Activated naive CD4-positive, alpha-beta T cell treated with anti-CD3 and anti-CD28 coated beads, Interleukin-2, amount 10 ng/mL, durations not matched to agents 7 days and 5 days (primary cell): Measurements from ENCODE around the gene SYNJ2.

Experiments
- CTCF ChIA-PET: fragments of 350-600 bp; sonication (Branson Sonifier 250); formaldehyde crosslinking; loops from one replicate; lab custom pipeline; 2021; ENCODE audit warnings: antibody characterized with exemption; lab: Charles Lee
- DNase-seq: peaks from one replicate; pipeline ENCODE4 v3.0.0-alpha.2; 2020
- H3K27ac Mint-ChIP-seq: one replicate; pipeline ENCODE4 v1.8.0; 2021; ENCODE audit warnings: mild to moderate bottlenecking, moderate library complexity, mixed read lengths
- H3K27me3 Mint-ChIP-seq: one replicate; pipeline ENCODE4 v1.8.0; 2021; ENCODE audit warnings: mild to moderate bottlenecking, mixed read lengths
- H3K36me3 Mint-ChIP-seq: one replicate; pipeline ENCODE4 v1.8.0; 2021; ENCODE audit warnings: mixed read lengths
- H3K4me1 Mint-ChIP-seq: one replicate; pipeline ENCODE4 v1.8.0; 2021; ENCODE audit warnings: mixed read lengths
- H3K4me3 Mint-ChIP-seq: one replicate; pipeline ENCODE4 v1.8.0; 2021; ENCODE audit warnings: mild to moderate bottlenecking, moderate library complexity, mixed read lengths
- H3K9me3 Mint-ChIP-seq: one replicate; pipeline ENCODE4 v1.8.0; 2021; ENCODE audit warnings: mixed read lengths

SYNJ2 gene

DNA sequence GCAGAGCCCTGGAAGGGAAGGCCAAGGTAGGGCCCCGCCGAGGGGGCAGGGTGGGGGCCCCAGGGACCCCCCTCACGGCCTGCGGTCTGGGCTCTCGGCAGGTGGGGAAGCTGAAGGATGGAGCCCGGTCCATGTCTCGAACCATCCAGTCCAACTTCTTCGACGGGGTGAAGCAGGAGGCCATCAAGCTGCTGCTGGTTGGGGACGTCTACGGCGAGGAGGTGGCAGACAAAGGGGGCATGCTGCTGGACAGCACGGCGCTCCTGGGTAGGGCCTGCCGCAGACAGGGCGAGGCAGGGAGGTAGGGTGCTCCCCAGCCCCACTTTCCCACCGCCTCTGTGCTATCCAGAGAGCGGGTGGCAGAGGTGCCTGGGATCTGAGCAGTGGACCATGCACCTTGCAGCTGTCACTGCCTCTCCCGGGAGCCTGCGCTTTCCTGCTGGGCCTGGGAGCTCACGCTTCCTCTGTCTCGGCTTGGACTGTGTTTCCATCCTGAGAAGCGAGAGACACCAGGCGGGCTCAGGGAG is 83.1 kb downstream of the SYNJ2 start:
- CTCF ChIA-PET = no interaction called here
- peaks cover 44% of the 10 kb centered on the region for H3K36me3 Mint-ChIP-seq
- H3K27me3 Mint-ChIP-seq = no peaks in the 10 kb centered on the region
- no peak overlapping the region for H3K4me3 Mint-ChIP-seq
- no peaks in the 10 kb centered on the region for H3K9me3 Mint-ChIP-seq
- H3K4me1 Mint-ChIP-seq = peaks cover 24% of the 10 kb centered on the region
- no peak overlapping the region for H3K27ac Mint-ChIP-seq
- DNase-seq = no peak

DNA sequence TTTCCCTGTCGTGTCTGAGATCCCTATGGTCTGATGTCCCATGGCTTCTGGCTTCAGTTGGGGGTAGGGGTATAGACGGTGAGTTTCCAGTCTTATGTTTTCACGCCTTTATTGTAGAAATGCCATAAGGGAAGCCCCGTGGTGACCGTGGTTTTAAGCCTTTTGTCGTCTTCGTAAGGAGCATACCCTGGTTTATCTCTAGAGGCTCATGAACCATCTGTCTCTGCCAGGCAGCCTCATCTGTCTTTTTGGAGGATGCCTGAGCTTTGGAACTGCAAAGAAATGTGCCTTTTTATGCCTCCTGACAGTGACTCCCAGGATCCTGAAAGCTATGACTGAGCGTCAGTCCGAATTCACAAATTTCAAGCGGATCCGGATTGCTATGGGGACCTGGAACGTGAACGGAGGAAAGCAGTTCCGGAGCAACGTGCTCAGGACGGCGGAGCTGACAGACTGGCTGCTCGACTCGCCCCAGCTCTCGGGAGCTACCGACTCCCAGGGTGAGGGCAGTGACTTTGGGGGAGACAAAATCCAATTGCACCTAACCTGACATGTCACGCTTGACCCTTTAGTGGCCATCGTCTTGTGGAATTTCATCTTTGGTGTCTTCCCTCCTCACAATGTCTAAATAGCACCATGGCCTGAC is 84.6 kb downstream of the SYNJ2 start:
- H3K27me3 Mint-ChIP-seq = no peaks in the 10 kb centered on the region
- DNase-seq = no peak
- no peak overlapping the region for H3K4me3 Mint-ChIP-seq
- no peaks in the 10 kb centered on the region for H3K9me3 Mint-ChIP-seq
- no peak overlapping the region for H3K27ac Mint-ChIP-seq
- H3K4me1 Mint-ChIP-seq = peaks cover 19% of the 10 kb centered on the region
- peaks cover 51% of the 10 kb centered on the region for H3K36me3 Mint-ChIP-seq
- CTCF ChIA-PET = no interaction called here

DNA sequence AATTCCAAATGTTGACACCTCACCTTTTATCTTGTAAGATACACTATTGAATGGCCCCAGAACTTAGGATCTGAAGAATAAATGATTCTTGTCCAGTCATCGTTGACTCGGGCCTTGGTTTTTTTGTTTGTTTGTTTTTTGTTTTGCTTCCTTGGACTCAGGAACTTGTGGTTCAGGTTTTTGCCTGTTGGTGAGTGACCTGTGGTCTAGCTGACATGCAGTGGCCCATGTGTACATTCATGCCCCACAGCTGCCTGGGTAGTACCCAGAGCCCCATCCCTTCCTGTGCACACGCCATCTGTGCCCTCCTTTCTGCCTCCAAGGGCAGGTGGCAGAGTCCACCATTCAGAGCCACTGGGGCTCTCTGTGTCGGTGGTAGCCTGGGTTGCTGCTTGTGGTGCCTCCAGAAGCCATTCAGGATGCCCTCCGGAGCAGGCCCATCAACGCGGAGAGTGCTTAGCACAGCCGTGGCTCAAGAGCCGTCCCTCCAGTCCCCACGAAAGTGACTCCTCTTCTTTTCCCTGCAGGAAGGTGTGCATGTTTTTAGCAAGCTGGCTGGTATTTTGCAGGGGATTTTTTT is 85.9 kb downstream of the SYNJ2 start:
- Mint-ChIP-seq H3K27me3 (no peaks in the 10 kb centered on the region), H3K4me1 (peaks cover 26% of the 10 kb centered on the region), H3K27ac (no peak overlapping the region), H3K36me3 (peaks cover 52% of the 10 kb centered on the region), H3K4me3 (no peak overlapping the region), H3K9me3 (no peaks in the 10 kb centered on the region)
- CTCF ChIA-PET = interaction anchor here (1.1 to 1.7 kb wide), 3 partner anchors 21 to 309 kb away, joined by 3 to 5 read pairs (median 3); no protein-coding TSS in a partner anchor
- DNase-seq = no peak

DNA sequence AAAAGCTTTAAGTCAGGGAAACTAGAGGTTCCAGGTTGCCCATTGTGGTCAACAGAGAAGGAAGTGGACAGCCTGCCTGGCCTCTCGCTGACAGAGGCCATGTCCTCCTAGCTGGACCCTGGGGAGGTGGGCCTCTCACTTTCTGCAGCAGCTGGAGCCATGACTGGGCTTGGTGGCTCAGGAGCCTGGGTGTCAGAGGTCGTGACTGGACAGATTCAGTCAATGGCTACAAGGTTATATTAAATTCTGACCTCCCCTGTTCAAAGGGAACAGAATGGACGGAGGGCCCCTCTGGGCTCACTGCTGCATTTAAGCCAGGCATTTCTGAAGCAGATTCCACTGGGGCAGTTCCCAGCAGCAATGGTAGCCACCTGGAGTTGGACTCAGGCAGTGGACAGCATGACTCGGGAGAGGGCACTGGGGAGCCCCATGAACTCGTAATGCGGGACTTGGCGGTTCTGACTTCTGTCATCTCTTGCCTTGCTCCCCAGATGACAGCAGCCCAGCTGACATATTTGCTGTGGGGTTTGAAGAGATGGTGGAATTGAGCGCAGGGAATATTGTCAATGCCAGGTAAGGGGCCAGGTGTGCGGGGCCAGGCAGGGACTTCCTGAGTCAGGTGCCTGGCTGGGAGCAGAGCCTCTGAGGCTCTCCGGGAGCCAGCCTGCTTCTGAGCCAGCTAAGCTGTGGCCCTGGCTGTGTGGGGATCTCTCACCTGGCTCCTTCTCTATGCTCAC is 86.7 kb downstream of the SYNJ2 start:
- Mint-ChIP-seq H3K9me3 (no peaks in the 10 kb centered on the region), H3K4me1 (peaks cover 26% of the 10 kb centered on the region), H3K27me3 (no peaks in the 10 kb centered on the region), H3K27ac (no peak overlapping the region), H3K4me3 (no peak overlapping the region), H3K36me3 (peaks cover 48% of the 10 kb centered on the region)
- CTCF ChIA-PET = interaction anchor here (1.1 to 1.7 kb wide), 3 partner anchors 22 to 309 kb away, joined by 3 to 5 read pairs (median 3); no protein-coding TSS in a partner anchor
- no peak for DNase-seq

DNA sequence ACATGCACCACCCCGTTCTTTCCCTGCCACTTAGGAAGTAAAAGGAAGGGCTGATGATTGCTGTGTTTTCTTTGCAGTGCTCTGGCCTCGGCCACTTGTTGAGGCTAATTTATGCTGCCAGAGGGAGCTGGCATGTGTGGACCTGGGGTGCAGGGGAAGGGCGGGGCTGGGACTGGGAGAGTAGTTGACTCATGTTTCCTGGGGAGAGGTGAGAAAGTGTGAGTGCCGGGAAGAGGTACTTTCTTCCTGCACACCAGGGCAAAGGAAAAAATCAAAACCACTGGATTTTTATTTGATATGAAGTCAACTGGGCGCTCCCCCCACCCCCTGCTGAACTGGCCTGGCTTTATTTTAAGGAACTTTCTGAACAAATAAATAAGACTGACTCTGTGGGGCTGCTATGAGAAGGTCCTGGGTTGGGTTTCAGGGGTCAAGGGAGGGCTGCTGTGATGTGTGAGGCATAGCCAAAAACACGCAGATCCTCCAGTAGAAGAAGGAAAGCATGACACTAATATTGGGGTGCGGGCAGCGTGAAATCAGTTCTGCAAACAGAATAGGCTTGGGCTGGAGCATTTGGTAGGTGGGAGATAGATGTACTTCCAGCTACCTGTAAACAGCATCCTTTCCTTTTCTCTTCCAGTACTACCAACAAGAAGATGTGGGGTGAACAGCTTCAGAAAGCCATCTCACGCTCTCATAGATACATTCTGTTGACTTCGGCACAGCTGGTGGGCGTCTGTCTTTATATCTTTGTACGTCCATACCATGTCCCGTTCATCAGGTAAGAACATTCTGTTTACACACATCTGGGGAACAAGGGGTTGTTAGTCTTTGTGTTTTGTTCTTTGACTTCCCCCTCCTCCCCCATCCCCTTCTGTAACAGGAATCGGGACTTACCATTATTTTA is 87.5 kb downstream of the SYNJ2 start:
- DNase-seq = no peak
- Mint-ChIP-seq H3K27me3 (no peaks in the 10 kb centered on the region), H3K36me3 (peaks cover 44% of the 10 kb centered on the region), H3K9me3 (no peaks in the 10 kb centered on the region), H3K27ac (no peak overlapping the region), H3K4me3 (no peak overlapping the region), H3K4me1 (peaks cover 28% of the 10 kb centered on the region)
- CTCF ChIA-PET = interaction anchor here (0.9 to 5.9 kb wide), 7 partner anchors 8 to 312 kb away, joined by 3 to 37 read pairs (median 4); partner anchors contain the start of gene SYNJ2

DNA sequence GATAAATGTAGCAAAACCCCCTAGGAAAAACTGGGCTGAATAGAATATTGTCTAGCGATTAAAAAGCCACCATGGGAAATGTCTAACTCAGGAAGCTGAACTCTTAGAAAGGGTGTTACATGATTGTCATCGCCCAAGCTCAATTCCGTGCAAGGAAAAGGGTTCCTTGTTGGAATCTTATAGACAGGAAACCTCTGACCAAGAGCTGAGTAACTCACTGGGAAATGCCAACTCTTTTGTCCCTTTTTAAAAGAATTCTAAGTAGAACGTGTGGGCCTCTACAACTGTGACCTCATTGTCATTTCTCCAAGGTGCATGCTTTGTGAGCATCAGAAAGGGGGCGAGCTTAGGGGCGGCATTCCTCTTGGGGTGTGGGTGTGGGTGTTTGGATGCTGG is 88.1 kb downstream of the SYNJ2 start:
- Mint-ChIP-seq H3K36me3 (peaks cover 49% of the 10 kb centered on the region), H3K27me3 (no peaks in the 10 kb centered on the region), H3K4me3 (no peak overlapping the region), H3K4me1 (peaks cover 28% of the 10 kb centered on the region), H3K27ac (no peak overlapping the region), H3K9me3 (no peaks in the 10 kb centered on the region)
- no peak for DNase-seq
- CTCF ChIA-PET = interaction anchor here (0.9 to 5.9 kb wide), 7 partner anchors 9 to 313 kb away, joined by 3 to 37 read pairs (median 3); partner anchors contain the start of gene SYNJ2

DNA sequence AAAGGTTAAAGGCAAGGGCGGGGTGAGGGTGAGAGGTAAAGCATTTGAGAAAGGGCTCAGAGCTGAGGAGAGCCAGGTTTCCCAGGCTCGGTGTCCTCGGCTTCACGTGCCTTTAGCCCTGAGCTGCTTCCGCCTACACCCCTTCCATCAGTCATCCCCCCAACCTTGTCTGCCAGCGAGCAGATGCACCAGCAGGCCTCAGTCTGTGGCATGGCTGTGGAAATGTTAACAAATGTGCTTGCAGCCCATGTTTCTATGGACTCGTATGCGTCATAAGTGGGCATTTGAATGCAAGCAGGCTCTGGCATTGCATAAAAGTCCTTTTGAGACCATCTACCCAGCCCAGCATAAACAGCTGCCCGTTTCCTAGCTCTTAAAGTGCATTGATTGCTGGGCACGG is 88.8 kb downstream of the SYNJ2 start:
- no peak overlapping the region for H3K27ac Mint-ChIP-seq
- no peaks in the 10 kb centered on the region for H3K9me3 Mint-ChIP-seq
- no peaks in the 10 kb centered on the region for H3K27me3 Mint-ChIP-seq
- H3K36me3 Mint-ChIP-seq = peaks cover 51% of the 10 kb centered on the region
- no peak overlapping the region for H3K4me3 Mint-ChIP-seq
- peaks cover 28% of the 10 kb centered on the region for H3K4me1 Mint-ChIP-seq
- CTCF ChIA-PET = interaction anchor here (0.9 to 5.9 kb wide), 9 partner anchors 8 to 314 kb away, joined by 3 to 37 read pairs (median 7); no protein-coding TSS in a partner anchor
- DNase-seq = no peak

DNA sequence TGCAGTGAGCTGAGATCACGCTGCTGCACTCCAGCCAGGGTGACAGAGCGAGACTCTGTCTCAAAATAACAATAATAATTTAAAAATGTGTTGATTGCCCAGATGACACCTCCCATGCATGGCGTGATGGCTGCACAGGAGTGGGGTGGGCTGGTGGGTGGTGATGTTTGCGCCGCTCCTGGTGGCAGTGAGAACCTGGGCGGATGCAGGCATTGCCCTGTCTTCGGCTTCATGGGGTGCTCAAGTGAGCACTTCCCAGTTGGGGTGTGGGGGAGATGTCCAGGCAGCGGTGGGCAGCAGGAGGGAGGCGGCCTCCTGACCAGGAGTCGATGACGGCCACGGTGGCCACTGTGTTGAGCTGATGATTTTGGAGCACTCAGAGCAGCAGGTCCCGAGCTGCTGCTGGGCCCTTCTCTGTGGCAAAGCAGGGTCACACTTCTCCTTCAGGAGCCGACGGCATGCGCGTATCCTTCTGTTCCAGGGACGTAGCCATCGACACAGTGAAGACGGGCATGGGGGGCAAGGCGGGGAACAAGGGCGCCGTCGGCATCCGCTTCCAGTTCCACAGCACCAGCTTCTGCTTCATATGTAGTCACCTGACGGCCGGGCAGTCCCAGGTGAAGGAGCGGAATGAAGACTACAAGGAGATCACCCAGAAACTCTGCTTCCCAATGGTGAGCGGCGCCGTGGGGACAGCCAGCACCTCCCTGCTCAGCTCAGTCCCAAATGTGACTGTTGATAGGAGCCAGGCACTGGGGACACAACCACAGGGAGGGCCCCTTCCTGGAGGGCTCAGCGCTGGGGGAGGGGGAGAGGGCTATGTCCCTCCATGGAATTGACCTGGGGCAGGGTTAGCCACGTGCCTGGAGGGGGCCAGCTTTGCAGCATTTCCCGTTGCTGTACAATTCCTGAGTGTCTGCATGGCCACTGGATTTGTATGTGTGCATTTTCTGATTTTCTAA is 89.7 kb downstream of the SYNJ2 start:
- H3K9me3 Mint-ChIP-seq = no peaks in the 10 kb centered on the region
- H3K4me1 Mint-ChIP-seq = peaks cover 28% of the 10 kb centered on the region
- no peak for DNase-seq
- CTCF ChIA-PET = interaction anchor here (0.6 to 5.9 kb wide), 26 partner anchors 9 to 757 kb away, joined by 3 to 37 read pairs (median 4); partner anchors contain the start of gene SYNJ2
- peaks cover 54% of the 10 kb centered on the region for H3K36me3 Mint-ChIP-seq
- no peak overlapping the region for H3K27ac Mint-ChIP-seq
- H3K27me3 Mint-ChIP-seq = no peaks in the 10 kb centered on the region
- no peak overlapping the region for H3K4me3 Mint-ChIP-seq

DNA sequence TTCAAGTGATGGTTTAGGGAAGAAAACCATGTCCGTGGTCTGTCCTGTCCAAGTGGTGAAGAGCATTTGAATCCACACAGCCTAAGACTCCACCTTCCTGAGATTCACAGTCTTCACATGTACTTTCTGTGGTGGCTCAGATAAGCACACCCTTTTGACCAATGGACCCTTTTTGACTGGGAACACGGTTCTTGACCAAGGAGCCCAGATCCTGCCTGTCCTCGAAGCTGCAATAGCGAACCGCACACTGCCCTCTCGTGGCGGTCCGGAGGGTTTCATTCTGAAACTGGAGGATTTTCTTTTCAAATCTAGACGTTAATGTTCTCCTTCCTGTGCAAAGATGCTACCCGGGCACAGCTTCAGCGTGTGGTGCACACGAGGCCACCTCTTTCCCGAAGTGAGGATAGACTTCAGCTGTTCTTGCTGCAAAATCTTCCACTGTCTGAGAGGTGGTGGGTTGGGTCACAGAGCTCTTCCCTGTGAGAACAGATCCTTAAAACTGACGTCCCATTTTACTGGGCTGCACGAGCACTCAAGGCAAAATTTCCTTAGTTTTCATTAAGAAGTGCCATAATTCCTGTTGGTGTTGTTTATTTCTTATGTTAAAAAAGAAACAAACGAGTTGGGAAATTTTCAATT is 90.5 kb downstream of the SYNJ2 start:
- CTCF ChIA-PET = interaction anchor here (0.6 to 5.9 kb wide), 32 partner anchors 9 to 703 kb away, joined by 3 to 37 read pairs (median 4); partner anchors contain the start of gene SYNJ2
- peak; percentile 79 for DNase-seq
- H3K27ac Mint-ChIP-seq = no peak overlapping the region
- no peaks in the 10 kb centered on the region for H3K27me3 Mint-ChIP-seq
- H3K4me3 Mint-ChIP-seq = no peak overlapping the region
- no peaks in the 10 kb centered on the region for H3K9me3 Mint-ChIP-seq
- peaks cover 55% of the 10 kb centered on the region for H3K36me3 Mint-ChIP-seq
- H3K4me1 Mint-ChIP-seq = peaks cover 28% of the 10 kb centered on the region

DNA sequence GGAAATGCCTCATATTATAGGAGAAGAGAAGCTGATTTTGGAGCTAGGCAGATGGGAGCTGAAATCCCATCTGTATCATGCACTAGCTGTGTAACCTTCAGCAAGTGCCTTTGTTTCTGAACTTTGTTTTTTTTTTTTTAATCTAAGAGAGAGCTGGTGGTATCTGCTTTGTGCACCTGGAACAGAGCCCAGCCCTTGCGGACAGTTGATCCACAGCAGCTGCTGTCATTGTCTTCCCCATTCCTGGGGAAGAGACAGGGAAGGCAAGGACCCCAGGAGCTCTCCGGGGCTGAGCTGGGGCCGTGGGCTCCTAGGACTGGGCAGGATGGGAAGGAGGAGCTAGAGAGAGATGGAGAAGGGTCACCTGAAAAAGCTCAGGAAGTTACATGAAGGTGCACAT is 92.1 kb downstream of the SYNJ2 start:
- DNase-seq = no peak
- Mint-ChIP-seq H3K27me3 (no peaks in the 10 kb centered on the region), H3K27ac (no peak overlapping the region), H3K4me3 (no peak overlapping the region), H3K4me1 (peaks cover 22% of the 10 kb centered on the region), H3K9me3 (no peaks in the 10 kb centered on the region), H3K36me3 (peaks cover 55% of the 10 kb centered on the region)
- CTCF ChIA-PET = interaction anchor here (1.0 to 5.9 kb wide), 9 partner anchors 11 to 182 kb away, joined by 3 to 37 read pairs (median 3); no protein-coding TSS in a partner anchor

DNA sequence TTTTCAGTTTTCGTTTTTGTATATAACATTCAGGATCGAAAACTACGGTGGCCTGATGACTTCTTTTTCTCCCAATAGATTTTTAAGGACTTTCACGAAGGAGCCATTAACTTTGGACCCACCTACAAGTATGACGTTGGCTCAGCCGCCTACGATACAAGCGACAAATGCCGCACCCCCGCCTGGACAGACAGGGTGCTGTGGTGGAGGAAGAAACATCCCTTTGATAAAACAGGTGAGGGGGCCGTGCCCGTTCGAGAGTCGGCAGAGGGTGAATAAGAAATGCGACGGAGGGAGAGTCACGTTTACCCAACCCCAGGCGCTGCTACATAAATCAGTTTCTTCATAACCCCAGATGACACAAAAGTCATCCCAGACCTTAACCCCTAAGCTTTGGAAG is 94.9 kb downstream of the SYNJ2 start:
- no peaks in the 10 kb centered on the region for H3K9me3 Mint-ChIP-seq
- H3K27ac Mint-ChIP-seq = no peak overlapping the region
- H3K27me3 Mint-ChIP-seq = no peaks in the 10 kb centered on the region
- peaks cover 9% of the 10 kb centered on the region for H3K4me1 Mint-ChIP-seq
- DNase-seq = no peak
- H3K4me3 Mint-ChIP-seq = no peak overlapping the region
- H3K36me3 Mint-ChIP-seq = peaks cover 55% of the 10 kb centered on the region
- CTCF ChIA-PET = no interaction called here

DNA sequence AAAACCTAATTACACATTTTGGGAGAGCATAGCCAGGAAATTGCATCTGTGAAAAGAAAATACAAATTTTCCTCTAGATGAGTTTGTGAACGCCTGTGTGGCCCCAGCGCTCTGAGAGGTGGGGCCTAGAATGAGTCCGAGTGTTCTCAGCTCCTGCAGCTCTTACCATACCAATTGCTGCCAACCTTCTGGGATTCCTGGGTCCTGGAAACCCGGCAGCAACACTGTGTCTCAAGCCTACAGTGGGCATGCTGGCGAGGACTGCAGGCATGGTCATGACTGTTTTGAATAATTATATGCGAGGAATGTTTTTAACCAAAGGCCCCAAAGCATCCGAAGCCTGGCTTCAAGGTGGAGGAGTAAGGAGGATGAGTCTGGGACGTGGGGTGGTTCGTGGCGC is 96.0 kb downstream of the SYNJ2 start:
- peaks cover 2% of the 10 kb centered on the region for H3K4me1 Mint-ChIP-seq
- H3K9me3 Mint-ChIP-seq = no peaks in the 10 kb centered on the region
- H3K27me3 Mint-ChIP-seq = no peaks in the 10 kb centered on the region
- CTCF ChIA-PET = no interaction called here
- peaks cover 54% of the 10 kb centered on the region for H3K36me3 Mint-ChIP-seq
- DNase-seq = no peak
- H3K27ac Mint-ChIP-seq = no peak overlapping the region
- H3K4me3 Mint-ChIP-seq = no peak overlapping the region
